Upper lobe of left lung (tissue), 6 donors: Measurements from ENCODE around the gene GABRA1. TPM values are rescaled to one million over a fixed set of nuclear protein-coding genes. Genes with fewer than 3 reads are reported as not detected.

ENCODE experiments used
- ATAC-seq, 2 donors: fragments of 200-7000 bp; cut with Tn5 transposase; one replicate each; pipeline ENCODE4 v1.9.1; 2022; ENCODE audit warnings: mild to moderate bottlenecking in 2 of 2, moderate library complexity in 2 of 2; ENCODE audit not compliant: low FRiP score in 2 of 2
- DNase-seq, 2 donors: peaks; one replicate each; pipeline ENCODE4 v3.0.0-alpha.2; 2019 to 2020
- H3K27ac ChIP-seq, 4 donors: fragments of 200-600 bp; sonication (generic); one replicate each; pipeline ENCODE4 v1.5.1; 2016 to 2019
- H3K27me3 ChIP-seq, 4 donors: fragments of 200-600 bp; sonication (generic); one replicate each; pipeline ENCODE4 v1.5.1; 2017 to 2019
- H3K36me3 ChIP-seq, 4 donors: fragments of 200-600 bp; sonication (generic); one replicate each; pipeline ENCODE4 v1.5.1; 2016 to 2019
- H3K4me1 ChIP-seq, 4 donors: fragments of 200-600 bp; sonication (generic); one replicate each; pipeline ENCODE4 v1.5.1; 2018 to 2019
- H3K4me3 ChIP-seq, 4 donors: fragments of 200-600 bp; sonication (generic); one replicate each; pipeline ENCODE4 v1.5.1; 2017 to 2019; ENCODE audit warnings: mild to moderate bottlenecking in 2 of 4, moderate library complexity in 1 of 4
- H3K9me3 ChIP-seq, 4 donors: fragments of 200-600 bp; sonication (generic); one replicate each; pipeline ENCODE4 v1.5.1; 2018 to 2019
- CTCF ChIP-seq, 6 experiments: fragments of 450-650 bp in 4 of 6; fragments of 200-600 bp in 2 of 6; sonication (generic) in 2 of 6; IDR thresholded peaks; one replicate each; pipeline ENCODE4 v1.5.1; 2016 to 2019; ENCODE audit warnings: antibody characterized with exemption in 6 of 6
- EP300 ChIP-seq, 4 donors: sonication (generic); formaldehyde crosslinking; IDR thresholded peaks; one replicate each; pipeline ENCODE4 v1.5.1; 2017; ENCODE audit warnings: antibody characterized with exemption in 4 of 4, control low read depth in 2 of 4
- POLR2A ChIP-seq, 4 donors: fragments of 450-650 bp; IDR thresholded peaks; one replicate each; pipeline ENCODE4 v1.5.1; 2016 to 2017; ENCODE audit warnings: antibody characterized with exemption in 4 of 4, mild to moderate bottlenecking in 2 of 4
- POLR2AphosphoS5 ChIP-seq, 2 donors: sonication (generic); formaldehyde crosslinking; IDR thresholded peaks; one replicate each; pipeline ENCODE4 v1.5.1; 2017; ENCODE audit warnings: antibody characterized with exemption in 2 of 2
- WGBS, 2 donors: methylation state at CpG; one replicate each; pipeline ENCODE4 v1.1.5; 2017 to 2018; 5-methylcytosine and 5-hydroxymethylcytosine counted together
- total RNA-seq, 6 donors: library from RNA; depleted of rRNA in 4 of 6; stranded (reverse); fragments of >200 nt in 4 of 6; gene quantifications; one replicate each; pipeline versions ENCODE4 v1.1.0 to v1.2.1, GENCODE V29; 2016 to 2021
- donor health status: DM: no; HTN: no; CAD: no; lungs with moderate emphysema.
- donor health status: DM: no; HTN: yes; CAD: no; lungs with severe emphysema.

The GABRA1 gene
- total RNA-seq, 6 donors from 2014 or later: not detected

DNA sequence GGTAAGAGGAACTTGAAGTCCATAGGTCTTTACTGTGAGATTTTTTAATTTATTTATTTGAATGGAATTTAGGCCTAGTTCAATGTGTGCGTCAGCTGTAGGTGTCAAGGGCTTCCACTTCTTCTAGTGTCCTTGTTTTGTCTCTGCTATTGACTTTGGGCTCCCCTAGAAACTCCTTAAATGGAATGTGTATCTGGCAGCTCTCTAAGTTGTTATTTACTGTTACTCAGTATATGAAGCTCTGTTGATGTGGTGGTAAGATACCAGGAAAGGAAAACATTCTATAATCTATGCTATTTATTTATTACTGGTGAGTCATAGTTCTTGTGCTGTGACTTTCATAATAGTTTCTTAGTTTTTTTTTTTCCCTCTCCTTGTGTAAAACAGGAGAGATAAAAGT is 97.1 kb downstream of the GABRA1 start:
- Histone ChIP-seq H3K36me3 (no peaks in the 10 kb centered on the region), H3K27me3 (no peaks in the 10 kb centered on the region), H3K4me3 (no peak overlapping the region), H3K9me3 (no peaks in the 10 kb centered on the region), H3K27ac (no peak overlapping the region), H3K4me1 (no peaks in the 10 kb centered on the region)
- no peak for DNase-seq
- ATAC-seq: no peak
- no peak for TF ChIP-seq EP300 (IDR thresholded peaks at IDR 0.05)
- no peak for TF ChIP-seq CTCF (IDR thresholded peaks at IDR 0.05)
- TF ChIP-seq POLR2A (IDR thresholded peaks at IDR 0.05): no peak
- WGBS, 2 donors: 85 to 89% methylated on average over 1 of the region's 1 CpG

DNA sequence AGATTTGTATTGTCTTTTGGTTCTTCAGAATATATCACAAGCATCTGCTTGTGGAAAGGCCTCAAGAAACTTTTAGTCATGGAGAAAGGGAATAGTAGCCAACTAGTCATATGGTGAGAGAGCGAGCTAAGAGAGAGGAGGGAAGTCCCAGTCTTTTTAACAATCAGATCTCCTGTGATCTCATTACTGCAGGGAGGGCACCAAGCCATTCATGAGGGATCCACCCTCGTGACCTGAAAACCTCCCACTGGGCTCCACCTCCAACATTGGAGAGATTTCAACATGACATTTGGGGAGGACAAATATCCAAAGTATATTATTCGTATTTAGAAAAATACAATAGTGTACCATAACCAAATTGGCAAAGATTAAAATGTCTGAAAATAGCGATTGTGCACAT is 99.0 kb downstream of the GABRA1 start:
- no peaks in the 10 kb centered on the region for H3K4me1 ChIP-seq
- H3K4me3 ChIP-seq: no peak overlapping the region
- 74 to 78% methylated on average over 4 of the region's 4 CpGs for WGBS, 2 donors
- no peaks in the 10 kb centered on the region for H3K9me3 ChIP-seq
- no peak overlapping the region for H3K27ac ChIP-seq
- ATAC-seq (no peak), DNase-seq (no peak)
- no peaks in the 10 kb centered on the region for H3K27me3 ChIP-seq
- TF ChIP-seq POLR2A (IDR thresholded peaks at IDR 0.05) (no peak), CTCF (IDR thresholded peaks at IDR 0.05) (no peak), POLR2AphosphoS5 (IDR thresholded peaks at IDR 0.05) (no peak), EP300 (IDR thresholded peaks at IDR 0.05) (no peak)
- no peaks in the 10 kb centered on the region for H3K36me3 ChIP-seq

Other genes starting within 250 kb of the GABRA1 start
- gene GABRA6, start 162.4 kb upstream of the GABRA1 start, total RNA-seq: not detected
- gene GABRG2, start 219.7 kb downstream of the GABRA1 start, total RNA-seq: not detected